HEK293 (cell line): ENCODE measurements around the gene CNGA2.

Experiments used
- CTCF ChIA-PET: fragments of 350-600 bp; formaldehyde crosslinking; extraction: SDS; loops from one replicate; lab custom pipeline; 2021; ENCODE audit warnings: antibody characterized with exemption; lab: Yijun Ruan, JAX
- POLR2A ChIA-PET: fragments of 300-600 bp; formaldehyde crosslinking; extraction: SDS; loops from one replicate; lab custom pipeline; 2020; ENCODE audit warnings: antibody characterized with exemption, inconsistent platforms; lab: Yijun Ruan, JAX
- H3K27ac ChIP-seq: fragments of 200-500 bp; sonication (Bioruptor generic); 2 replicates; pipeline ENCODE4 v1.5.1; 2014; ENCODE audit warnings: low read depth, low read length, control low read depth, inconsistent platforms; ENCODE audit errors: extremely low read depth
- H3K36me3 ChIP-seq, 2 experiments: fragments of 200-500 bp in 1 of 2; sonication (Bioruptor generic) in 1 of 2; 1 replicate in 1 of 2; 2 replicates in 1 of 2; pipeline ENCODE4 v1.5.1; 2014 to 2017; ENCODE audit warnings: inconsistent platforms in 2 of 2, low read length in 2 of 2; ENCODE audit not compliant: control insufficient read depth in 2 of 2, insufficient read depth in 1 of 2
- H3K4me1 ChIP-seq: fragments of 200-500 bp; sonication (Bioruptor generic); 2 replicates; pipeline ENCODE4 v1.5.1; 2014; ENCODE audit warnings: mild to moderate bottlenecking, low read length, inconsistent platforms; ENCODE audit not compliant: control insufficient read depth, insufficient read depth
- H3K4me3 ChIP-seq: 2 replicates; pipeline ENCODE4 v1.5.1; 2011; ENCODE audit warnings: low read depth, mild to moderate bottlenecking, control low read depth, low read length, moderate library complexity
- H3K9me3 ChIP-seq: fragments of 200-500 bp; sonication (Bioruptor generic); 2 replicates; pipeline ENCODE4 v1.5.1; 2014; ENCODE audit warnings: low read depth, low read length, inconsistent platforms; ENCODE audit not compliant: control insufficient read depth, insufficient read depth
- ATF2 ChIP-seq: fragments of 450-650 bp; formaldehyde crosslinking; IDR thresholded peaks from 2 replicates; pipeline ENCODE4 v1.5.1; 2016; ENCODE audit warnings: missing biosample characterization, missing genetic modification characterization, low read depth
- BCL11B ChIP-seq: fragments of 450-650 bp; formaldehyde crosslinking; IDR thresholded peaks from 2 replicates; pipeline ENCODE4 v1.5.1; 2016; ENCODE audit warnings: low read depth, missing biosample characterization, missing genetic modification characterization
- EGR2 ChIP-seq: fragments of 450-650 bp; formaldehyde crosslinking; IDR thresholded peaks from 2 replicates; pipeline ENCODE4 v1.5.1; 2016; ENCODE audit warnings: low read depth, missing biosample characterization, missing genetic modification characterization
- PRDM1 ChIP-seq: fragments of 450-650 bp; formaldehyde crosslinking; IDR thresholded peaks from 2 replicates; pipeline ENCODE4; 2016; ENCODE audit warnings: missing biosample characterization, missing genetic modification characterization
- SP3 ChIP-seq: fragments of 450-650 bp; formaldehyde crosslinking; IDR thresholded peaks from 2 replicates; pipeline ENCODE4 v1.5.1; 2016; ENCODE audit warnings: missing biosample characterization, missing genetic modification characterization
- TCF7L2 ChIP-seq: IDR thresholded peaks from 2 replicates; pipeline ENCODE4 v1.6.1; 2011; ENCODE audit warnings: low read depth, mild to moderate bottlenecking, inconsistent platforms, low read length, moderate library complexity, borderline replicate concordance
- WT1 ChIP-seq: fragments of 450-650 bp; formaldehyde crosslinking; IDR thresholded peaks from 2 replicates; pipeline ENCODE4 v1.5.1; 2016; ENCODE audit warnings: missing biosample characterization, missing genetic modification characterization
- ZNF155 ChIP-seq: fragments of 450-650 bp; formaldehyde crosslinking; IDR thresholded peaks from 2 replicates; pipeline ENCODE4 v1.5.1; 2016; ENCODE audit warnings: missing biosample characterization, missing genetic modification characterization
- ZNF2 ChIP-seq: fragments of 450-650 bp; formaldehyde crosslinking; IDR thresholded peaks from 2 replicates; pipeline ENCODE4 v1.5.1; 2016; ENCODE audit warnings: missing biosample characterization, missing genetic modification characterization
- ZNF404 ChIP-seq: fragments of 450-650 bp; formaldehyde crosslinking; IDR thresholded peaks from 2 replicates; pipeline ENCODE4 v1.5.1; 2017; ENCODE audit warnings: missing biosample characterization, missing genetic modification characterization
- ZNF433 ChIP-seq: fragments of 450-650 bp; formaldehyde crosslinking; IDR thresholded peaks from 2 replicates; pipeline ENCODE4 v1.5.1; 2016; ENCODE audit warnings: missing biosample characterization, missing genetic modification characterization, low read depth
- ZNF501 ChIP-seq: fragments of 450-650 bp; formaldehyde crosslinking; IDR thresholded peaks from 2 replicates; pipeline ENCODE4 v1.5.1; 2016; ENCODE audit warnings: missing biosample characterization, missing genetic modification characterization
- ZNF518A ChIP-seq: fragments of 450-650 bp; formaldehyde crosslinking; conservative IDR thresholded peaks from 2 replicates; pipeline ENCODE4 v1.5.1; 2016; ENCODE audit warnings: low read depth, missing biosample characterization, missing genetic modification characterization
- ZNF530 ChIP-seq: fragments of 450-650 bp; formaldehyde crosslinking; IDR thresholded peaks from 2 replicates; pipeline ENCODE4 v1.5.1; 2016; ENCODE audit warnings: low read depth, missing biosample characterization, missing genetic modification characterization
- ZNF571 ChIP-seq: fragments of 450-650 bp; formaldehyde crosslinking; IDR thresholded peaks from 2 replicates; pipeline ENCODE4 v1.5.0; 2017; ENCODE audit warnings: missing biosample characterization, missing genetic modification characterization
- ZNF791 ChIP-seq: fragments of 450-650 bp; formaldehyde crosslinking; IDR thresholded peaks from 2 replicates; pipeline ENCODE4 v1.5.1; 2016; ENCODE audit warnings: missing biosample characterization, missing genetic modification characterization
- ZNF830 ChIP-seq: fragments of 450-650 bp; IDR thresholded peaks from 2 replicates; pipeline ENCODE4 v1.5.0; 2018; ENCODE audit warnings: missing biosample characterization, missing genetic modification characterization, low read depth, mild to moderate bottlenecking, moderate library complexity
- ZSCAN16 ChIP-seq: fragments of 450-650 bp; formaldehyde crosslinking; IDR thresholded peaks from 2 replicates; pipeline ENCODE4 v1.5.1; 2016; ENCODE audit warnings: missing biosample characterization, missing genetic modification characterization
- TF ChIP-seq, protein P1 (sequence below): fragments of 450-650 bp; formaldehyde crosslinking; IDR thresholded peaks from 2 replicates; pipeline ENCODE4 v1.5.1; 2017; ENCODE audit warnings: missing biosample characterization, missing genetic modification characterization
- TF ChIP-seq, protein P2 (sequence below): fragments of 450-650 bp; formaldehyde crosslinking; IDR thresholded peaks from 2 replicates; pipeline ENCODE4 v1.5.1; 2017; ENCODE audit warnings: missing biosample characterization, mild to moderate bottlenecking, missing genetic modification characterization, moderate library complexity
- TF ChIP-seq, protein P3 (sequence below): fragments of 450-650 bp; formaldehyde crosslinking; IDR thresholded peaks from 2 replicates; pipeline ENCODE4 v1.5.1; 2016; ENCODE audit warnings: missing biosample characterization, missing genetic modification characterization

Gene CNGA2

DNA sequence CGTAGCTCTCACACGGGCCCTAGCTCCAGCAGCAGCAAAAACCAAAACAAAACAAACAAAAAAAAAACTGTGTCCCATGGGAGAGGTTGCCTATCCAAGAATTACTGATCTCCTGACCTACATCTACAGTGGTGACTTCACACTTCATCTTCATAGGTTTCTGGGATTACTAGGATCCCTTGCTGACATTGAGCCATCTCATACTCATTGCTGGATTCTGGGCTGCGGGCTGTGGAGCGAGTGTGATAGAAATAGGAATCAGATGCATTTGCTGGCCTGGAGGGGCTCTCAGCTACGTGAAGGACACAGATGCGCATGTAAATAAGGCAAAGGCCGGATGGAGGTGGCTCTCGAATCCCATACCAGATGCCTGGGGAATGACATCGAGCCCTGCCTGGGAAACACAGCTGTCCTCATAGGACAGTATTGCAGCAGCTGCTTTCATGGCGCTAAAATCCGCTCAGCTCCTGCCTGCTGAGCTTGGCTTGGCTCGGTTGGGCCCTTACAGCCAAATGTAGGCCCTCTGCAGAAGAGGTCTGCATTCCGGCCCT lies 41.7 kb downstream of the CNGA2 start:
- no peak overlapping the region for H3K27ac ChIP-seq
- H3K4me3 ChIP-seq, result no peak overlapping the region
- CTCF ChIA-PET, result interaction anchor here (0.6 kb wide), 1 partner anchor 22 kb away, joined by 4 read pairs; no protein-coding TSS in a partner anchor
- H3K4me1 ChIP-seq, result no peaks in the 10 kb centered on the region
- H3K36me3 ChIP-seq, result no peaks in the 10 kb centered on the region
- TF ChIP-seq, protein P1, sequence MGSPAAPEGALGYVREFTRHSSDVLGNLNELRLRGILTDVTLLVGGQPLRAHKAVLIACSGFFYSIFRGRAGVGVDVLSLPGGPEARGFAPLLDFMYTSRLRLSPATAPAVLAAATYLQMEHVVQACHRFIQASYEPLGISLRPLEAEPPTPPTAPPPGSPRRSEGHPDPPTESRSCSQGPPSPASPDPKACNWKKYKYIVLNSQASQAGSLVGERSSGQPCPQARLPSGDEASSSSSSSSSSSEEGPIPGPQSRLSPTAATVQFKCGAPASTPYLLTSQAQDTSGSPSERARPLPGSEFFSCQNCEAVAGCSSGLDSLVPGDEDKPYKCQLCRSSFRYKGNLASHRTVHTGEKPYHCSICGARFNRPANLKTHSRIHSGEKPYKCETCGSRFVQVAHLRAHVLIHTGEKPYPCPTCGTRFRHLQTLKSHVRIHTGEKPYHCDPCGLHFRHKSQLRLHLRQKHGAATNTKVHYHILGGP (tag by site-specific recombination), result no peak
- TF ChIP-seq ZNF501 (tag by site-specific recombination), result no peak
- no peak for TF ChIP-seq ZNF571 (tag by site-specific recombination)
- no peak for TF ChIP-seq ZNF530 (tag by site-specific recombination)
- TF ChIP-seq, protein P2, sequence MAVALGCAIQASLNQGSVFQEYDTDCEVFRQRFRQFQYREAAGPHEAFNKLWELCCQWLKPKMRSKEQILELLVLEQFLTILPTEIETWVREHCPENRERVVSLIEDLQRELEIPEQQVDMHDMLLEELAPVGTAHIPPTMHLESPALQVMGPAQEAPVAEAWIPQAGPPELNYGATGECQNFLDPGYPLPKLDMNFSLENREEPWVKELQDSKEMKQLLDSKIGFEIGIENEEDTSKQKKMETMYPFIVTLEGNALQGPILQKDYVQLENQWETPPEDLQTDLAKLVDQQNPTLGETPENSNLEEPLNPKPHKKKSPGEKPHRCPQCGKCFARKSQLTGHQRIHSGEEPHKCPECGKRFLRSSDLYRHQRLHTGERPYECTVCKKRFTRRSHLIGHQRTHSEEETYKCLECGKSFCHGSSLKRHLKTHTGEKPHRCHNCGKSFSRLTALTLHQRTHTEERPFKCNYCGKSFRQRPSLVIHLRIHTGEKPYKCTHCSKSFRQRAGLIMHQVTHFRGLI (tag by site-specific recombination), result no peak
- no peak for TF ChIP-seq ZNF433
- no peak for TF ChIP-seq ZNF404 (tag by site-specific recombination)
- no peak for TF ChIP-seq ZNF518A (tag by site-specific recombination)
- TF ChIP-seq ZSCAN16 (tag by site-specific recombination), result no peak
- no peaks in the 10 kb centered on the region for H3K9me3 ChIP-seq
- POLR2A ChIA-PET, result no interaction called here

DNA sequence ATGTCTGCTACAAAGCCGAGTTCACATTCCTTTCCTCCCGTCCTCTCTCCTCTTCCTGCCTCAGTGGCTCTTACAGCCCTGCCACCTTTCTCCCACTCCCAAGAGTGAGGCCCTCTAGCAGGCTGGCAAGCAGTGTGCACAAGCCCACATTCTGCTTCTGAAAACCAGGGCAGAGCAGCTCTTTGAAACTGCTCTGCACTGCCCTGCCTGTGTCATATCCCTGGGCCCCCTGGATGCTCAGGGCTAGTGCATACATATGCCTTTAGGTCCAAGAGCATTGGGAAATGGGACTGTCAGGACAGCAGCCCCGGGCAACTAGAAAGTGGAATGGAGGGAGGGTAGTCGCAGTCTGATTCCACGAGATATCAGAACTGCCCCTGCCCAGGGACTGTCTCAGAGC lies 42.4 kb downstream of the CNGA2 start:
- Histone ChIP-seq H3K4me1 (no peaks in the 10 kb centered on the region), H3K36me3 (no peaks in the 10 kb centered on the region), H3K9me3 (no peaks in the 10 kb centered on the region), H3K27ac (no peak overlapping the region), H3K4me3 (no peak overlapping the region)
- TF ChIP-seq ZNF2 (tag by site-specific recombination) (no peak), ZNF830 (tag by site-specific recombination) (no peak), EGR2 (tag by site-specific recombination) (no peak), ZNF791 (no peak), TCF7L2 (no peak)
- ChIA-PET POLR2A (no interaction called here), CTCF (interaction anchor here (0.6 to 0.7 kb wide), 2 partner anchors 26 to 27 kb away, joined by 3 read pairs; no protein-coding TSS in a partner anchor)

DNA sequence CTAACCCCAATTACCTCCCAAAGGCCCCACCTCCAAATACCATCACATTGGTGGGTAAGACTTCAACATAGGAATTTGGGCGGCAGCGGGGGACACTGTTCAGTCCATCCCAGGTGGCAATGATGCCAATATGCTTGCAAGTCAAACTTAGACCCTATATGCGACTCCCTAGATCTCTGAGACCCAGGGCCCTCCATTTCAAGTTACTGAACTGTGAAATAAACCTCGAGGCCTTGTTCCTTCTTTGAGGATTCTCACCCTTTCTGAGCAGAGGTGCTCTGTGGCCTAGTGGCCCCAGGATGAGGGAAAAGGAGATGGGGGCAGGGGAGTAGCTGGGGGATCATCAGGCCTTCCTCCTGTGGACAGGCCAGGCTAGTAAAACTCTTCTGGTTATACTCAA lies 44.7 kb downstream of the CNGA2 start:
- ChIA-PET POLR2A (no interaction called here), CTCF (no interaction called here)
- no peaks in the 10 kb centered on the region for H3K4me1 ChIP-seq
- H3K36me3 ChIP-seq, result no peaks in the 10 kb centered on the region
- H3K4me3 ChIP-seq, result no peak overlapping the region
- H3K27ac ChIP-seq, result no peak overlapping the region
- no peaks in the 10 kb centered on the region for H3K9me3 ChIP-seq
- no peak for TF ChIP-seq BCL11B (tag by site-specific recombination)
- no peak for TF ChIP-seq SP3 (tag by site-specific recombination)
- TF ChIP-seq EGR2 (tag by site-specific recombination), result no peak
- TF ChIP-seq ATF2 (tag by site-specific recombination), result no peak
- no peak for TF ChIP-seq WT1
- TF ChIP-seq ZNF155 (tag by site-specific recombination), result no peak
- no peak for TF ChIP-seq PRDM1 (tag by site-specific recombination)
- TF ChIP-seq, protein P3, sequence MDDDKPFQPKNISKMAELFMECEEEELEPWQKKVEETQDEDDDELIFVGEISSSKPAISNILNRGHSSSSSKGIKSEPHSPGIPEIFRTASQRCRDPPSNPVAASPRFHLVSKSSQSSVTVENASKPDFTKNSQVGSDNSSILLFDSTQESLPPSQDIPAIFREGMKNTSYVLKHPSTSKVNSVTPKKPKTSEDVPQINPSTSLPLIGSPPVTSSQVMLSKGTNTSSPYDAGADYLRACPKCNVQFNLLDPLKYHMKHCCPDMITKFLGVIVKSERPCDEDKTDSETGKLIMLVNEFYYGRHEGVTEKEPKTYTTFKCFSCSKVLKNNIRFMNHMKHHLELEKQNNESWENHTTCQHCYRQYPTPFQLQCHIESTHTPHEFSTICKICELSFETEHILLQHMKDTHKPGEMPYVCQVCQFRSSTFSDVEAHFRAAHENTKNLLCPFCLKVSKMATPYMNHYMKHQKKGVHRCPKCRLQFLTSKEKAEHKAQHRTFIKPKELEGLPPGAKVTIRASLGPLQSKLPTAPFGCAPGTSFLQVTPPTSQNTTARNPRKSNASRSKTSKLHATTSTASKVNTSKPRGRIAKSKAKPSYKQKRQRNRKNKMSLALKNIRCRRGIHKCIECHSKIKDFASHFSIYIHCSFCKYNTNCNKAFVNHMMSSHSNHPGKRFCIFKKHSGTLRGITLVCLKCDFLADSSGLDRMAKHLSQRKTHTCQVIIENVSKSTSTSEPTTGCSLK (tag by site-specific recombination), result no peak
